K562 (cell line): ENCODE results near the gene YTHDC2. TPM values are rescaled to one million over a fixed set of nuclear protein-coding genes. Genes with fewer than 3 reads are reported as not detected.

ENCODE experiments used
- HNRNPLL ChIP-seq: fragments of 200-400 bp; formaldehyde crosslinking; IDR thresholded peaks from 2 replicates; pipeline ENCODE4 v1.6.1; 2017; ENCODE audit warnings: low read length, low read depth, mild to moderate bottlenecking; ENCODE audit not compliant: poor library complexity, severe bottlenecking
- PHF20 ChIP-seq: fragments of 450-650 bp; IDR thresholded peaks from 2 replicates; pipeline ENCODE4 v1.6.1; 2018; ENCODE audit not compliant: partially characterized antibody
- polyA plus RNA-seq, 8 experiments: library from polyadenylated mRNA; depleted of rRNA in 4 of 8; stranded (reverse) in 5 of 8; unstranded in 3 of 8; fragments of >200 nt; fragmentation: Nextera tagmentation in 2 of 8; fragmentation: Illumina TruSeq in 1 of 8; extraction: Ambion mirVana in 2 of 8; extraction: Trizol in 1 of 8; gene quantifications; 2 replicates each; pipeline versions ENCODE4 v1.2.1 to v1.2.3, GENCODE V29; 2011 to 2014; ENCODE audit warnings: inconsistent platforms in 1 of 8, missing spikeins in 1 of 8
- total RNA-seq, 7 experiments: library from RNA; depleted of rRNA in 6 of 7; stranded (reverse); fragments of >200 nt in 6 of 7; fragmentation: Illumina TruSeq in 2 of 7; extraction: Trizol in 2 of 7; gene quantifications; 2 replicates each; pipeline versions ENCODE4 v1.2.1 to v1.2.3, GENCODE V29; 2011 to 2021; ENCODE audit warnings: low replicate concordance in 1 of 7
- TF ChIP-seq, protein P1 (sequence below), 2 experiments: fragments of 450-650 bp; formaldehyde crosslinking in 1 of 2; IDR thresholded peaks; 2 replicates each; pipeline versions ENCODE4 v1.4.0 to v1.6.1; 2014 to 2020; ENCODE audit warnings: mild to moderate bottlenecking in 2 of 2, borderline replicate concordance in 1 of 2, low read depth in 1 of 2
- TF ChIP-seq, protein P2 (sequence below), 3 experiments: IDR thresholded peaks in 2 of 3; conservative IDR thresholded peaks in 1 of 3; 2 replicates each; pipeline ENCODE4 v1.5.1; 2011 to 2012; ENCODE audit warnings: low read length in 3 of 3, mild to moderate bottlenecking in 3 of 3, control low read depth in 2 of 3, improper control_type of control experiment in 1 of 3, inconsistent platforms in 1 of 3, low read depth in 1 of 3, mixed read lengths in 1 of 3, moderate library complexity in 1 of 3; ENCODE audit not compliant: insufficient read depth in 2 of 3

Gene YTHDC2
- total and polyA plus RNA-seq, 9 of the 15 experiments (the other 6 are each of a cell fraction or from before 2014, with no cell fraction given), result 2.7 to 21.6 (median 15.9) TPM

DNA sequence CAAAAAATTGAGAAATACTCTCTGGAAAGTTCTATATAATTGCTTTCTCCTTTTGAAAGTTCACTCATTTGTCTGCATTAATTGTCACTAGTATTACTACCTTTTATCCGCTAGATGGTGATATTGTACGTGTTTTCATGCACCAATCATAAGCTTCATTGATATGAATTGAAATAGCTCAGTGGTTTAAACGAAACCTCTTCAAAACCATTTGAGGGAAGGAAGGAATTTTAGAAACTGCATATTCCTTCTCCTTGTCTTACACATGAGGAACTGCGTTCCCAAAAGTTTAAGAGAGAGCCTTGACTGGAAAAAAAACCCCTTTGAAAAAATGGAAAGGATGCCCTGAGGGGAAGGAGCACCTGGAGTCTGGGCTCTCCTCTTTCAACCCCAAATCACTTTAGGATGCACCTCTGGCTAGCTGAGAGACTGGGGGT lies 98.6 kb downstream of the YTHDC2 start (continued):
- TF ChIP-seq, protein P1, sequence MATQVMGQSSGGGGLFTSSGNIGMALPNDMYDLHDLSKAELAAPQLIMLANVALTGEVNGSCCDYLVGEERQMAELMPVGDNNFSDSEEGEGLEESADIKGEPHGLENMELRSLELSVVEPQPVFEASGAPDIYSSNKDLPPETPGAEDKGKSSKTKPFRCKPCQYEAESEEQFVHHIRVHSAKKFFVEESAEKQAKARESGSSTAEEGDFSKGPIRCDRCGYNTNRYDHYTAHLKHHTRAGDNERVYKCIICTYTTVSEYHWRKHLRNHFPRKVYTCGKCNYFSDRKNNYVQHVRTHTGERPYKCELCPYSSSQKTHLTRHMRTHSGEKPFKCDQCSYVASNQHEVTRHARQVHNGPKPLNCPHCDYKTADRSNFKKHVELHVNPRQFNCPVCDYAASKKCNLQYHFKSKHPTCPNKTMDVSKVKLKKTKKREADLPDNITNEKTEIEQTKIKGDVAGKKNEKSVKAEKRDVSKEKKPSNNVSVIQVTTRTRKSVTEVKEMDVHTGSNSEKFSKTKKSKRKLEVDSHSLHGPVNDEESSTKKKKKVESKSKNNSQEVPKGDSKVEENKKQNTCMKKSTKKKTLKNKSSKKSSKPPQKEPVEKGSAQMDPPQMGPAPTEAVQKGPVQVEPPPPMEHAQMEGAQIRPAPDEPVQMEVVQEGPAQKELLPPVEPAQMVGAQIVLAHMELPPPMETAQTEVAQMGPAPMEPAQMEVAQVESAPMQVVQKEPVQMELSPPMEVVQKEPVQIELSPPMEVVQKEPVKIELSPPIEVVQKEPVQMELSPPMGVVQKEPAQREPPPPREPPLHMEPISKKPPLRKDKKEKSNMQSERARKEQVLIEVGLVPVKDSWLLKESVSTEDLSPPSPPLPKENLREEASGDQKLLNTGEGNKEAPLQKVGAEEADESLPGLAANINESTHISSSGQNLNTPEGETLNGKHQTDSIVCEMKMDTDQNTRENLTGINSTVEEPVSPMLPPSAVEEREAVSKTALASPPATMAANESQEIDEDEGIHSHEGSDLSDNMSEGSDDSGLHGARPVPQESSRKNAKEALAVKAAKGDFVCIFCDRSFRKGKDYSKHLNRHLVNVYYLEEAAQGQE (IDR thresholded peaks at IDR 0.05; ENCODE audit: borderline replicate concordance), result peak; percentile 47; the same call in 1 of the 2 replicates
- TF ChIP-seq, protein P1 (CRISPR knock-in tag; IDR thresholded peaks at IDR 0.05; ENCODE audit: low read depth), result no peak
- TF ChIP-seq HNRNPLL (no peak), PHF20 (no peak)
- TF ChIP-seq, protein P2, sequence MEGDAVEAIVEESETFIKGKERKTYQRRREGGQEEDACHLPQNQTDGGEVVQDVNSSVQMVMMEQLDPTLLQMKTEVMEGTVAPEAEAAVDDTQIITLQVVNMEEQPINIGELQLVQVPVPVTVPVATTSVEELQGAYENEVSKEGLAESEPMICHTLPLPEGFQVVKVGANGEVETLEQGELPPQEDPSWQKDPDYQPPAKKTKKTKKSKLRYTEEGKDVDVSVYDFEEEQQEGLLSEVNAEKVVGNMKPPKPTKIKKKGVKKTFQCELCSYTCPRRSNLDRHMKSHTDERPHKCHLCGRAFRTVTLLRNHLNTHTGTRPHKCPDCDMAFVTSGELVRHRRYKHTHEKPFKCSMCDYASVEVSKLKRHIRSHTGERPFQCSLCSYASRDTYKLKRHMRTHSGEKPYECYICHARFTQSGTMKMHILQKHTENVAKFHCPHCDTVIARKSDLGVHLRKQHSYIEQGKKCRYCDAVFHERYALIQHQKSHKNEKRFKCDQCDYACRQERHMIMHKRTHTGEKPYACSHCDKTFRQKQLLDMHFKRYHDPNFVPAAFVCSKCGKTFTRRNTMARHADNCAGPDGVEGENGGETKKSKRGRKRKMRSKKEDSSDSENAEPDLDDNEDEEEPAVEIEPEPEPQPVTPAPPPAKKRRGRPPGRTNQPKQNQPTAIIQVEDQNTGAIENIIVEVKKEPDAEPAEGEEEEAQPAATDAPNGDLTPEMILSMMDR (IDR thresholded peaks at IDR 0.05 in 2 of 3, conservative IDR thresholded peaks at IDR 0.05 in 1 of 3; ENCODE audit: insufficient read depth in 2 of 3, low read depth in 1 of 3, low read length in 3 of 3), result peak; percentile 39 to 74 (median 55); a peak in 4 of 6 replicates
